Stimulated activated CD8-positive, alpha-beta memory T cell treated with anti-CD3 and anti-CD28 coated beads, Interleukin-4, amount 100 ng/mL, for 48 hours (primary cell): ENCODE data around the gene SOAT1.
"Not testable (repeated sequence)": the region's sequence is repeated elsewhere in the genome, so short reads cannot be mapped to it uniquely, and the experiment has no call there.

Experiments used
- DNase-seq: peaks from one replicate; pipeline ENCODE4 v3.0.0-alpha.2; 2020

The SOAT1 gene

GRCh38 chr1:179293340-179294327 lies at the start of gene SOAT1:
Gene SOAT1, plus strand, starts transcription at chr1:179293797. Its CDS starts 8,888 bp downstream, at chr1:179302685.
- peak; percentile 97 for DNase-seq

GRCh38 chr1:179245426-179245825 lies 48.2 kb upstream of the SOAT1 start:
- not testable (repeated sequence) for DNase-seq

- DNase-seq, result no peak
These were observed 45.7 kb upstream of the SOAT1 start for GRCh38 chr1:179247923-179248322.

GRCh38 chr1:179251675-179252074 lies 41.9 kb upstream of the SOAT1 start:
- DNase-seq, result no peak

GRCh38 chr1:179252606-179253005 lies 41.0 kb upstream of the SOAT1 start:
- DNase-seq, result no peak

- DNase-seq, result no peak
These were observed 40.2 kb upstream of the SOAT1 start for GRCh38 chr1:179253286-179253972.

GRCh38 chr1:179262183-179262582 lies 31.4 kb upstream of the SOAT1 start:
- no peak for DNase-seq

GRCh38 chr1:179263121-179263520 lies 30.5 kb upstream of the SOAT1 start:
- no peak for DNase-seq

- DNase-seq, result no peak
These were observed 29.1 kb upstream of the SOAT1 start for GRCh38 chr1:179264507-179264906.

GRCh38 chr1:179269071-179269470 lies 24.5 kb upstream of the SOAT1 start:
- no peak for DNase-seq

GRCh38 chr1:179274424-179274823 lies 19.2 kb upstream of the SOAT1 start:
- DNase-seq, result not testable (repeated sequence)

GRCh38 chr1:179278920-179279319 lies 14.7 kb upstream of the SOAT1 start:
- no peak for DNase-seq

- DNase-seq, result no peak
These were observed 9.6 kb upstream of the SOAT1 start for GRCh38 chr1:179283992-179284391.

- DNase-seq, result no peak
These were observed 5.7 kb upstream of the SOAT1 start for GRCh38 chr1:179287946-179288345.

- no peak for DNase-seq
These were observed 4.6 kb upstream of the SOAT1 start for GRCh38 chr1:179288977-179289376.

GRCh38 chr1:179295164-179295755 lies 1.7 kb downstream of the SOAT1 start:
- DNase-seq, result no peak

- no peak for DNase-seq
These were observed 2.9 kb downstream of the SOAT1 start for GRCh38 chr1:179296356-179297104.

- no peak for DNase-seq
These were observed 3.4 kb downstream of the SOAT1 start for GRCh38 chr1:179297105-179297378.

- DNase-seq, result peak; percentile 48
These were observed 5.4 kb downstream of the SOAT1 start for GRCh38 chr1:179298952-179299351.

GRCh38 chr1:179300112-179300511 lies 6.5 kb downstream of the SOAT1 start:
- no peak for DNase-seq

- no peak for DNase-seq
These were observed 8.5 kb downstream of the SOAT1 start for GRCh38 chr1:179302070-179302469.

- no peak for DNase-seq
These were observed 9.7 kb downstream of the SOAT1 start for GRCh38 chr1:179303200-179303785.

- DNase-seq, result no peak
These were observed 11.9 kb downstream of the SOAT1 start for GRCh38 chr1:179305450-179305849.
